A673 (cell line): Measurements from ENCODE around the gene CELF4. TPM values are rescaled to one million over a fixed set of nuclear protein-coding genes. Genes with fewer than 3 reads are reported as not detected.

Source experiments
- BruUV-seq: library from RNA; stranded (reverse); fragments of 400-500 nt; replicated peaks from 2 replicates; lab custom pipeline; 2021; lab: Mats Ljungman, UMichigan
- CTCF ChIA-PET: fragments of 300-600 bp; sonication (Branson Sonifier 250); formaldehyde crosslinking; loops from one replicate; lab custom pipeline; 2022; ENCODE audit warnings: antibody characterized with exemption; lab: Charles Lee
- POLR2A ChIA-PET: fragments of 300-600 bp; sonication (Branson Sonifier 250); formaldehyde crosslinking; loops from one replicate; lab custom pipeline; 2022; ENCODE audit warnings: antibody characterized with exemption; ENCODE audit not compliant: low non-redundant PET; lab: Charles Lee
- DNase-seq: peaks from one replicate; pipeline ENCODE4 v3.0.0-alpha.2; 2015; ENCODE audit warnings: low spot score
- H3K27ac ChIP-seq: fragments of 200-600 bp; sonication (generic); 2 replicates; pipeline ENCODE4 v1.5.1; 2016; ENCODE audit warnings: mixed run types, low read depth, mild to moderate bottlenecking, mixed read lengths, antibody characterized with exemption, low read length; ENCODE audit not compliant: poor library complexity, severe bottlenecking
- H3K27me3 ChIP-seq: fragments of 200-600 bp; sonication (generic); replicated peaks from 2 replicates; pipeline ENCODE4 v1.6.1; 2017; ENCODE audit warnings: mixed run types, low read depth, mild to moderate bottlenecking, mixed read lengths, antibody characterized with exemption, low read length; ENCODE audit not compliant: insufficient read depth, poor library complexity
- H3K36me3 ChIP-seq: fragments of 200-600 bp; sonication (generic); 2 replicates; pipeline ENCODE4 v1.6.1; 2016; ENCODE audit warnings: mixed run types, mild to moderate bottlenecking, mixed read lengths, antibody characterized with exemption, low read length; ENCODE audit not compliant: insufficient read depth, poor library complexity, severe bottlenecking
- H3K4me1 ChIP-seq: fragments of 200-600 bp; sonication (generic); 2 replicates; pipeline ENCODE4 v1.6.1; 2017; ENCODE audit warnings: mixed run types, mild to moderate bottlenecking, mixed read lengths, antibody characterized with exemption, low read length; ENCODE audit not compliant: insufficient read depth, poor library complexity, severe bottlenecking
- H3K4me3 ChIP-seq: fragments of 200-600 bp; sonication (generic); 2 replicates; pipeline ENCODE4 v1.5.1; 2016; ENCODE audit warnings: low read depth, mixed run types, mild to moderate bottlenecking, mixed read lengths, low read length; ENCODE audit not compliant: poor library complexity, severe bottlenecking
- H3K9me3 ChIP-seq: fragments of 200-600 bp; sonication (generic); 2 replicates; pipeline ENCODE4 v1.6.1; 2016; ENCODE audit warnings: mixed run types, low read depth, mild to moderate bottlenecking, mixed read lengths, antibody characterized with exemption, low read length; ENCODE audit not compliant: poor library complexity, severe bottlenecking
- EZH2 ChIP-seq: fragments of 200-600 bp; sonication (generic); IDR thresholded peaks from 2 replicates; pipeline ENCODE4 v1.6.1; 2017; ENCODE audit warnings: borderline replicate concordance, low read depth, mild to moderate bottlenecking, mixed read lengths, antibody characterized with exemption, low read length; ENCODE audit not compliant: poor library complexity, severe bottlenecking
- intact Hi-C: fragments of 100-400 bp; cut with micrococcal nuclease; formaldehyde crosslinking; loops from one replicate; pipeline ENCODE4 v1.10.0; 2022; ENCODE audit not compliant: unreplicated experiment
- total RNA-seq: library from RNA; stranded (reverse); gene quantifications from 2 replicates; pipeline ENCODE4 v1.2.3, GENCODE V29; 2021
- TF ChIP-seq, protein P1 (sequence below): fragments of 300-800, 200-600 bp; sonication (generic); conservative IDR thresholded peaks from 2 replicates; pipeline ENCODE4 v1.5.1; 2017; ENCODE audit warnings: low read depth, mild to moderate bottlenecking, antibody characterized with exemption, low read length, moderate library complexity, mixed read lengths

The CELF4 gene
- total RNA-seq, 1 experiment from 2014 or later = not detected

GRCh38 chr18:37252342-37252741, 313.3 kb downstream of the CELF4 start:
- H3K27me3 ChIP-seq = peaks cover 30% of the 10 kb centered on the region
- no TSS peak for BruUV-seq

DNA sequence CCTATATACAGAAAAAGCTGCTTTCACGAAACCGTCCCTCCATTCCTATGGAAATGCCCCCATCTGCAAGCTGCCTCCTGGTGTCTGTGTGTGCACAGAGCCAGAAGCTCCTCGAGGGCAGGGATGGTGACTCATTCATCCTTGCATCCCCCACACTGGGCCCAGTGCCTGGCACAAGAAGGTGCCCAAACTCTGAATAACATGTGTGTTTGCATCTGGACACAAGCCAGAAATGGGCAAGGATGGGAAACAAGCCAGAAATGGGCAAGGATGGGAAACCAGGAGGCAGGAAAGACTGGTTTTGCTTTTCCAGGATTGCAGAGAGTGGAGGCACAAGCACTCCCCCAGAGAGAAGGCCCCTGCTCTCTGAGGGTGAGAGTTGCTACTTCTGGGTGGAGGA, 313.9 kb downstream of the CELF4 start:
- peaks cover 23% of the 10 kb centered on the region for H3K27me3 ChIP-seq
- TF ChIP-seq, protein P1, sequence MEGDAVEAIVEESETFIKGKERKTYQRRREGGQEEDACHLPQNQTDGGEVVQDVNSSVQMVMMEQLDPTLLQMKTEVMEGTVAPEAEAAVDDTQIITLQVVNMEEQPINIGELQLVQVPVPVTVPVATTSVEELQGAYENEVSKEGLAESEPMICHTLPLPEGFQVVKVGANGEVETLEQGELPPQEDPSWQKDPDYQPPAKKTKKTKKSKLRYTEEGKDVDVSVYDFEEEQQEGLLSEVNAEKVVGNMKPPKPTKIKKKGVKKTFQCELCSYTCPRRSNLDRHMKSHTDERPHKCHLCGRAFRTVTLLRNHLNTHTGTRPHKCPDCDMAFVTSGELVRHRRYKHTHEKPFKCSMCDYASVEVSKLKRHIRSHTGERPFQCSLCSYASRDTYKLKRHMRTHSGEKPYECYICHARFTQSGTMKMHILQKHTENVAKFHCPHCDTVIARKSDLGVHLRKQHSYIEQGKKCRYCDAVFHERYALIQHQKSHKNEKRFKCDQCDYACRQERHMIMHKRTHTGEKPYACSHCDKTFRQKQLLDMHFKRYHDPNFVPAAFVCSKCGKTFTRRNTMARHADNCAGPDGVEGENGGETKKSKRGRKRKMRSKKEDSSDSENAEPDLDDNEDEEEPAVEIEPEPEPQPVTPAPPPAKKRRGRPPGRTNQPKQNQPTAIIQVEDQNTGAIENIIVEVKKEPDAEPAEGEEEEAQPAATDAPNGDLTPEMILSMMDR = no peak
- ChIA-PET POLR2A (no interaction called here), CTCF (no interaction called here)
- H3K9me3 ChIP-seq = no peaks in the 10 kb centered on the region
- H3K36me3 ChIP-seq = no peaks in the 10 kb centered on the region
- no peak overlapping the region for H3K4me3 ChIP-seq
- no peak for DNase-seq
- intact Hi-C loops = no loop called here
- H3K4me1 ChIP-seq = no peaks in the 10 kb centered on the region
- BruUV-seq = no TSS peak
- no peak overlapping the region for H3K27ac ChIP-seq

More at GRCh38 chr18:37252342-37252741, 313.3 kb downstream of the CELF4 start:
- H3K9me3 ChIP-seq = no peaks in the 10 kb centered on the region
- intact Hi-C loops = no loop called here
- ChIA-PET CTCF (no interaction called here), POLR2A (no interaction called here)
- DNase-seq = no peak
- H3K36me3 ChIP-seq = no peaks in the 10 kb centered on the region
- TF ChIP-seq, protein P1 = no peak
- TF ChIP-seq EZH2 = no peak
- H3K4me3 ChIP-seq = no peak overlapping the region
- H3K27ac ChIP-seq = no peak overlapping the region
- no peaks in the 10 kb centered on the region for H3K4me1 ChIP-seq

DNA sequence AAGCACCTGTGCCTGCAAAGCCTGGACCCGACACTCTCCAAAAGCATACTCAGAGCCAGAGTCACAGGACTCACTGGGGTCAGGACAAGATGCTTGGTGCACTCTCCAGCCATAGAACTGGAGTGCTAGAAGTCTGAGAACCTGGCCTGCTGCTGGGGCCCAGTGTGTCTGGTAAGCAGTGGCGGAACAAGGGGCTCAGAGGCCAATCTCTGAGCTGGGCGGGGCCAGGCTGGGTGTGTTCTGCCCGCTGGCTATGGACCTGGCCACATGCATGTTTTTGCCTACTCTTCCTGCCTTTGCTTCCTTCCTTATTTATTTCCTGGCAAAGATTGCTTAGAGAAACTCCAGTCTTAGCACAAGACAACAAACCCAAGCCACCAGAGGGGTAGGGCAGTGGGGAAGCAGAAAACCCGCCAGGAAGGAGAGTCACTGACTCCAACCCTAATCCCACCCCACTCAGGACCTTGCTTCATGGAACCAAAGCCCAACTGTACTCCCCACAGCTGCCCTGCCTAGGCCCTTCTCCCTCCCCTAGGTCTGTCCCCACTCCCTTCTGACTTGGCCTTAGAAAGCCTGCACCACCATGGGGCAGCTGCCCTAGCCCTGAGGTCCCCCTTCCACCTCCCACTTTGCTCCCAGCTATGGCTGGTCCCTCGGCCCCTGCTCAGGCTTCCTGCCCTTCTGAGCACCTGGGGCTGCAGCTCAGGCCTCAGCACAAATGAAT, 315.5 kb downstream of the CELF4 start:
- Histone ChIP-seq H3K4me3 (no peak overlapping the region), H3K4me1 (no peaks in the 10 kb centered on the region), H3K36me3 (no peaks in the 10 kb centered on the region), H3K27me3 (peaks cover 8% of the 10 kb centered on the region), H3K9me3 (no peaks in the 10 kb centered on the region), H3K27ac (no peak overlapping the region)
- BruUV-seq = no TSS peak
- intact Hi-C loops = no loop called here
- POLR2A ChIA-PET = no interaction called here
- DNase-seq = no peak
- CTCF ChIA-PET = no interaction called here
- TF ChIP-seq EZH2 = no peak
- TF ChIP-seq, protein P1 = no peak
